Prostate gland (tissue), 2 donors: ENCODE results near the gene IDUA. TPM values are rescaled to one million over a fixed set of nuclear protein-coding genes. Genes with fewer than 3 reads are reported as not detected.
A peak's percentile ranks its signal among the peaks of the same experiment; 100 is the strongest.

Experiments used
- DNase-seq: peaks from one replicate; pipeline ENCODE4 v3.0.0-alpha.2; 2019; ENCODE audit warnings: low spot score
- H3K27ac ChIP-seq, 2 donors: fragments of 200-600 bp; sonication (generic); 2 replicates each; pipeline ENCODE4 v1.5.1; 2017 to 2019
- H3K27me3 ChIP-seq: fragments of 200-600 bp; sonication (generic); replicated peaks from 2 replicates; pipeline ENCODE4 v1.5.1; 2019; ENCODE audit not compliant: insufficient read depth
- H3K36me3 ChIP-seq, 2 donors: fragments of 200-600 bp; sonication (generic); 1 replicate in 1 of 2; 2 replicates in 1 of 2; pipeline versions ENCODE4 v1.5.1 to v1.8.1; 2017 to 2019
- H3K4me1 ChIP-seq: fragments of 200-600 bp; sonication (generic); replicated peaks from 2 replicates; pipeline ENCODE4 v1.5.1; 2019
- H3K4me3 ChIP-seq, 2 donors: fragments of 200-600 bp; sonication (generic); 2 replicates each; pipeline ENCODE4 v1.5.1; 2017 to 2019
- H3K9me3 ChIP-seq: fragments of 200-600 bp; sonication (generic); 2 replicates; pipeline ENCODE4 v1.5.1; 2017
- POLR2A ChIP-seq: fragments of 450-650 bp; IDR thresholded peaks from one replicate; pipeline ENCODE4 v1.6.1; 2016; ENCODE audit warnings: antibody characterized with exemption, mild to moderate bottlenecking
- POLR2AphosphoS5 ChIP-seq: sonication (generic); formaldehyde crosslinking; IDR thresholded peaks from one replicate; pipeline ENCODE4 v1.6.1; 2017; ENCODE audit warnings: antibody characterized with exemption
- WGBS: methylation state at CpG from one replicate; pipeline ENCODE4 v1.1.5; 2018; 5-methylcytosine and 5-hydroxymethylcytosine counted together
- intact Hi-C: fragments of 100-400 bp; cut with DNase I; formaldehyde crosslinking; loops from one replicate; pipeline ENCODE4 v1.14.2; 2022
- total RNA-seq, 2 donors: library from RNA; depleted of rRNA; stranded (reverse); fragments of >200 nt; gene quantifications; one replicate each; pipeline ENCODE4 v1.1.0, GENCODE V29; 2016
- TF ChIP-seq, protein P1 (sequence below), 4 experiments: fragments of 200-600 bp in 2 of 4; fragments of 450-650 bp in 2 of 4; sonication (generic) in 2 of 4; IDR thresholded peaks; 1 replicate in 3 of 4; 2 replicates in 1 of 4; pipeline ENCODE4 v1.5.1; 2016 to 2019; ENCODE audit warnings: antibody characterized with exemption in 4 of 4, mild to moderate bottlenecking in 2 of 4, moderate library complexity in 2 of 4

Gene IDUA
- total RNA-seq, 2 donors from 2014 or later = 53.6 to 56.8 TPM

GRCh38 chr4:1033840-1034551, 47.2 kb downstream of the IDUA start:
- Histone ChIP-seq H3K36me3 (no peaks in the 10 kb centered on the region), H3K4me3 (peak overlapping the region in 1 of 2 donors; percentile 1), H3K4me1 (peaks cover 1% of the 10 kb centered on the region), H3K27me3 (no peaks in the 10 kb centered on the region), H3K9me3 (no peaks in the 10 kb centered on the region), H3K27ac (peak overlapping the region in 1 of 2 donors; percentile 12)
- no peak for DNase-seq
- 11% methylated on average over 35 of the region's 35 CpGs for WGBS
- TF ChIP-seq POLR2A (no peak), POLR2AphosphoS5 (no peak)
- TF ChIP-seq, protein P1, sequence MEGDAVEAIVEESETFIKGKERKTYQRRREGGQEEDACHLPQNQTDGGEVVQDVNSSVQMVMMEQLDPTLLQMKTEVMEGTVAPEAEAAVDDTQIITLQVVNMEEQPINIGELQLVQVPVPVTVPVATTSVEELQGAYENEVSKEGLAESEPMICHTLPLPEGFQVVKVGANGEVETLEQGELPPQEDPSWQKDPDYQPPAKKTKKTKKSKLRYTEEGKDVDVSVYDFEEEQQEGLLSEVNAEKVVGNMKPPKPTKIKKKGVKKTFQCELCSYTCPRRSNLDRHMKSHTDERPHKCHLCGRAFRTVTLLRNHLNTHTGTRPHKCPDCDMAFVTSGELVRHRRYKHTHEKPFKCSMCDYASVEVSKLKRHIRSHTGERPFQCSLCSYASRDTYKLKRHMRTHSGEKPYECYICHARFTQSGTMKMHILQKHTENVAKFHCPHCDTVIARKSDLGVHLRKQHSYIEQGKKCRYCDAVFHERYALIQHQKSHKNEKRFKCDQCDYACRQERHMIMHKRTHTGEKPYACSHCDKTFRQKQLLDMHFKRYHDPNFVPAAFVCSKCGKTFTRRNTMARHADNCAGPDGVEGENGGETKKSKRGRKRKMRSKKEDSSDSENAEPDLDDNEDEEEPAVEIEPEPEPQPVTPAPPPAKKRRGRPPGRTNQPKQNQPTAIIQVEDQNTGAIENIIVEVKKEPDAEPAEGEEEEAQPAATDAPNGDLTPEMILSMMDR (IDR thresholded peaks at IDR 0.05) = no peak
- intact Hi-C loops = no loop called here

DNA sequence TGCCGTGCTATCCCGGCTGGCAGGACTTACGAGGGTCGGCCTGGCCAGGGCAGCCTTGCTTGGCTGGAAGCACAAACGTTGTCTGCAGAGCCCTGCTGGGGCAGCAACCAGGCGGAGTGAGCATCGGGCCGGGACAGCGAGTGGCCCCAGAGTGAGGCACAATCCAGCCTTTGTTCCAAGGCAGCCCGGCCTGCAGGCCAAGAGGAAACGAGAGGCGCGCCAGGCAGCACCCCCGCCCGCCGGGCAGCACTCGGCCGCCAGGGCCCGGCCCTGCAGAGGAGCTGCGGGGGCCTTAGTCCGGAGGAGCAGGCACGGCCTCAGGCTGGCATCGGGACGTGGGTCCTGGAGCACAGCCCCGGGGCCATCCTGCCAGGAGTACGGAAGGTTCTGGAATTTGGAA, 48.7 kb downstream of the IDUA start:
- WGBS = 43% methylated on average over 26 of the region's 26 CpGs

GRCh38 chr4:1036095-1036494, 49.3 kb downstream of the IDUA start:
- TF ChIP-seq POLR2AphosphoS5 = no peak
- no peak for TF ChIP-seq POLR2A
- TF ChIP-seq, protein P1 (IDR thresholded peaks at IDR 0.05) = no peak
- Histone ChIP-seq H3K4me1 (peaks cover 9% of the 10 kb centered on the region), H3K4me3 (no peak overlapping the region), H3K9me3 (no peaks in the 10 kb centered on the region), H3K36me3 (no peaks in the 10 kb centered on the region), H3K27ac (no peak overlapping the region), H3K27me3 (no peaks in the 10 kb centered on the region)
- intact Hi-C loops = no loop called here
- WGBS = 91% methylated on average over 15 of the region's 15 CpGs
- no peak for DNase-seq

More for the DNA sequence above, 48.7 kb downstream of the IDUA start:
- Histone ChIP-seq H3K36me3 (no peaks in the 10 kb centered on the region), H3K27me3 (no peaks in the 10 kb centered on the region), H3K4me3 (no peak overlapping the region), H3K9me3 (no peaks in the 10 kb centered on the region), H3K27ac (no peak overlapping the region), H3K4me1 (peaks cover 9% of the 10 kb centered on the region)
- intact Hi-C loops = no loop called here
- peak; percentile 52 for DNase-seq
- TF ChIP-seq, protein P1 (IDR thresholded peaks at IDR 0.05) = peak in 2 of 4 experiments; percentile 39 to 48
- no peak for TF ChIP-seq POLR2AphosphoS5

- H3K27ac ChIP-seq = no peak overlapping the region
- H3K9me3 ChIP-seq = no peaks in the 10 kb centered on the region
- H3K4me1 ChIP-seq = peaks cover 15% of the 10 kb centered on the region
- H3K36me3 ChIP-seq = no peaks in the 10 kb centered on the region
- no peak for DNase-seq
- no peak overlapping the region for H3K4me3 ChIP-seq
- WGBS = 93% methylated on average over 20 of the region's 26 CpGs
- intact Hi-C loops = no loop called here
- TF ChIP-seq, protein P1 (IDR thresholded peaks at IDR 0.05) = no peak
- no peak for TF ChIP-seq POLR2A
- no peak for TF ChIP-seq POLR2AphosphoS5
- H3K27me3 ChIP-seq = no peaks in the 10 kb centered on the region
Measured at GRCh38 chr4:1036976-1037810, 50.3 kb downstream of the IDUA start.
